Embryonic facial prominence (tissue), 1 donor: Measurements from ENCODE around the gene EYA3.

ENCODE experiments used
- DNase-seq: peaks from one replicate; pipeline ENCODE4 v3.0.0-alpha.2; 2016; ENCODE audit errors: extremely low spot score

Gene EYA3

DNA sequence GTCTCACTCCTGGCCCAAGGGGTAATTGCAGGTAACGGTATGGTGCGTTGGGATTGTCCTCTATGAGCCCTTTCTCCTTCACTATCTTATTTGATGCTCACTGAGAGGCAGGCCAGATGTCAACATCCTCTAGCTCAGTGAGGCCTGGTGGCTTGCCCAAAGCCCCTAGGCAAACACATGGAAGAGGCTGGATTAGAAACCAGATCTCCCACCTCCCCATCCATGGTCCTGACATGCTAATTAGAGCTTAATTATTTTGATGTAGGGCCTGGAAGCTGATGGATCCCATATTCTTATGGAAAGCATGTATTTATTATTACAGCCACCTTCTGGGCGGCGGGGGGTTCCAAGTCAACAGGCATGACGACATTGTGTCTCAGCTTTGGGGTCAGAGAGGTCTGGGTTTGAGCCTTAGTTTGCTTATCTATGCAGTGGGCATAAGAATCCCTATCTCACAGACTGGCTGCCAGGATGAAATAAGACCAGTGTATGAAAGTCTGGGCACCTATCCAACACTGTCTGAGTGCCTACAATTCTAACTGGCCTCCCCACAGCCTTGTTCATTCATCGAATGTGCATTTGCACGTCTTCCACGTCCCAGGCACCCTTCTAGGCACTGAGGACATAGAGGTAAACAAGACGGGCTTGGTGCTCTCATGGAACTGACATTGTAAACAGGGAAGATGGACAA, 147.4 kb downstream of the EYA3 start:
- DNase-seq: no peak

DNA sequence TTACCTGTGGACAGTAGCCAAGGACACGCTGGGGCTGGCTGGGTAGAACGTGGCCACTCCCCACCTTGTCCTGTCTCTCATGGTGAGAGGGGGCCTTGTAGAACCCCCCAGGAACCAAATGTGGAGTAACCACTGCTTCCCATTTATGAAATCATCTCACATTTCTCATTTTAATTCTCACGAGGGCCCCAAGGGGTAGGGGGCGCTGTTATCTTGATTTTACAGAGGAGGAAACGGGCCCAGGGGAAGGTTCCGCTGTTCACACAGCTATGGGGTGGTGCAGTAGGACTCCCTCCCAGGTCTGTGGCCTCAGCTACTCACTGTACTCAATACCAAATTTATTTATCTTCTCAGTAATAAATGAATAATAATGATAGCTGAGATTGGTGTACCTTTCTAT, 148.1 kb downstream of the EYA3 start:
- DNase-seq: no peak

DNA sequence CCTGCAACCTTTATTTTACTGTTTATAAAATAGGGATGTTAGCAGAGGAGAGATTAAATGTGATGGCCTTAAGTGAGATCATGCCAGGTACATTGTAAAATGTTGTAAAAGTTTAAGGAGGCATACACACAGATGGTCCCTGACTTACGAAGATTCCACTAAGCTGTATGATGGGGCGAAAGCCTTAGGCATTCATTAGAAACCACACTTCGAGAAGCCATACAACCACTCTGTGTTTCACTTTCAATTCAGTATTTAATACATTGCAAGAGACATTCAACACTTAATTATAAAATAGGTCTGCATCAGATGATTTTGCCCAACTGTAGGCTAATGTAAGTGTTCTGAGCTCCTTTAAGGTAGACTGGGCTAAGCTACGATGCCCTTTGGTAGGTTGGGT, 149.9 kb downstream of the EYA3 start:
- no peak for DNase-seq

DNA sequence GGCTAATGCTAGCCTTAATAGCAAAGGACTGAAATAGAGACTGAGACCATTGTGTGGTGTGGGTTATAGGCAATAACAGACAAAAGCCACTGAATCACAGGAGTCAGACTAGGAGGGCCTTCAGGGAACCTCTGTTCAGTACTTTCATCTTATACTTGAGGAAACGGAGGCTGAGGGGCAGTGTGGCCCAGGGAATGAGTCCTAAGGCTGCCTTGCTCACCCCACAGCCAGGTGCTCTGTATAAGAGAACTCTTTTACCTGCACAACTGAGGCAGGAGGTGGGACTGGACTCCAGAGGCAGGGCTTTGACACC, 150.9 kb downstream of the EYA3 start:
- DNase-seq: no peak

DNA sequence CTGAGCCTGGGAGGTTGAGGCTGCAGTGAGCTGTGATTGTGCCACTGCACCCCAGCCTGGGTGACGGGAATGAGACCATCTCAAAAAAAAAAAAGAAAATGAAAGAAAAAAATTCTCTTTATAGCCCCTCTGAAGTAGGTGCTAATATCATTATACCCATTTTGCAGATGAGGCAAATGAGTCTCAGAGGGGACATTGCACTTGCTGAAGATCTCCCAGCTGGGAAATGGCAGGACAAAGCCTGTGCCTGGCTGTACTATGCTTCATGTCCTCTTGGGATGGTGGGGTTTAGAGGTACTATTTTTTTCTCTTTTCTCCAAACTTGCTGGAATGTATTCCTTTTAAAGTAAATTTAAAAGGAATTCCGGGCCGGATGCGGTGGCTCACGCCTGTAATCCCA, 152.0 kb downstream of the EYA3 start:
- no peak for DNase-seq

DNA sequence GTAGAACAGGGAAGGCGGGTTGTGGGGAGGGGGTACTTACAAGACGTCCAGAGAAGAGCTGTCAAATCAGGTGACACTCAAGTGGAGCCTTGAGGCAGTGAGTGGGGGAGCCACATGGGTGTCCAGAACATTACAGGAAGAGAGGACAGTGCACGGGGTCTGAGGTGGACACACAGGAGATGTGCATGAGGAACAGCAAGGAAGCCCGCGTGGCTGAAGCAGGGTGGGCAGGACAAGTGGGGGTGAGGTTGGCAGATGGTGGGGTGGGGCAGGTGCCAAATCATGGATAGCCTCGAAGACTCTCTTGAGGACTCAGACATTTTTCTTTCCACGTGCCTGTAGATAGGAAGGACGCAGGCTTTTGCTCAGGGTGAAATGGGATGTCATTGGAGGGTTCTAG, 152.7 kb downstream of the EYA3 start:
- no peak for DNase-seq

DNA sequence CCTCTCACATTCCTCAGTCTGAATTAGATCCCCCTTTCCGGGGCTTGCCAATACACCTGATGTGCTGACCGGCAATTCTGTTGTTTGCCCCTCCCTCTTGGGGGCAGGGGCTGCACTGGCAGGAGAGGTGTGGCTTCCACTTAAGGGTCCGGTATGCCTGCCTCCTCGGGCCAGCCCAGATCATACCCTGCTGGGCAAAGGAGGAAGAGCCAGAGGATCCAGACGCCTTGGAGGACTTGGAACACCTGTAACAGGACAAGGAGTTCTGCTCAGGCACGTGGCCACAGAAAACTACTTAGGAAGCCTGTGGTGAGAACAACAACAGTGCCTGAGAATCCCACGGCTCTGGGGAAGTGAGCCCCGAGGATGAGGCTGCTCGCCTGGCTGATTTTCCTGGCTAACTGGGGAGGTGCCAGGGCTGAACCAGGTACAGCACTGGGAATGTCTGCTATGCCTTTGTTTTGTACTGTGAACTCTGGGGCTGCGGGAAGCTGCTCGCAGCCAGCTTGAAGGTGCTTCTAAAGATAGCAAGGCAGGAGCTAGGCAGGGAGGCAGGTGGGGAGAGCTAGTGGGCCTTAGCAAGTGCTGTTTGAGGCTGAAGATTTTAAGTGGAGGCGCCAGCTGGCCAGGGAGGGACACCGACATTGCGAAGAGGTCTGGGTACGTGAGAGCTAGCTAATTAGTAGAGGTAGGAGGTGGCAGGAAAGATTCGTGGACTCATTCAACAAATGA, 153.4 kb downstream of the EYA3 start, which contains the start of gene SMPDL3B:
Gene SMPDL3B (plus strand): TSS at position 183 of the 732 bp plus-strand sequence. CDS start 184 bp downstream, at position 367.
- no peak for DNase-seq

DNA sequence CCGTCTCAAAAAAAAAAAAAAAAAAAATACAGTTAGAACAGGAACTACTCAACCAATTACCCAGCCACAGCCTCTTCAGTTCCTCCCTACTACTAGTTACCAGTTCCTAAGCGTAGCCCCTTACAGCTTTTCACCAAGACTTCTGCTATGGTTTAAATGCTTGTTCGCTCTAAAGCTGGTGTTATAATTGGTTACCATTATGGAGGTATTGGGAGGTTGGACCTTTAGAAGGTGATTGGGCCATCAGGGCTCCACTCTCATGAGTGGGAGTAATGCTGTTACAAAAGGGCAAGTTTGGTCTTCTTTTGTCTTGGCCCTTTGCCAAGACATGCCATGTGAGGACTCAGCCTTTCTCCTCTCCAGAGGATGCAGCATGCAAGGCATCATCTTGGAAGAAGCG, 156.7 kb downstream of the EYA3 start:
- no peak for DNase-seq

DNA sequence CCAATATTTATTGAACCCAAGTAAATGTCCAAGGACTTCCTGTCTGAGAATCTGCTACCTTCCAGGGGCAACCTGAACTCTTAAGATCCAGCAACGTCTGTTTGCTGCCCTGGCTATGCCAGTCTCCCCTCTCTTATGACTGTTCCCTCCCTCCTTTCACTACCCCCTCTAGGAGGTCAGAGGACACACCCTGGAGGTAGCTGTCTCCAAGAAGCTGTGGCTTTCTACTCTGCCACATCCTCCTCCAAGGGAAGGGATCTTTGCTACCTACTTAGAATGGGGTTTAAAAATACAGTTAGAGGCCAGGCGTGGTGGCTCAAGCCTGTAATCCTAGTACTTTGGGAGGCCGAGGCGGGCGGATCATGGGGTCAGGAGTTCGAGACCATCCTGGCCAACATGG, 157.2 kb downstream of the EYA3 start:
- DNase-seq: no peak

DNA sequence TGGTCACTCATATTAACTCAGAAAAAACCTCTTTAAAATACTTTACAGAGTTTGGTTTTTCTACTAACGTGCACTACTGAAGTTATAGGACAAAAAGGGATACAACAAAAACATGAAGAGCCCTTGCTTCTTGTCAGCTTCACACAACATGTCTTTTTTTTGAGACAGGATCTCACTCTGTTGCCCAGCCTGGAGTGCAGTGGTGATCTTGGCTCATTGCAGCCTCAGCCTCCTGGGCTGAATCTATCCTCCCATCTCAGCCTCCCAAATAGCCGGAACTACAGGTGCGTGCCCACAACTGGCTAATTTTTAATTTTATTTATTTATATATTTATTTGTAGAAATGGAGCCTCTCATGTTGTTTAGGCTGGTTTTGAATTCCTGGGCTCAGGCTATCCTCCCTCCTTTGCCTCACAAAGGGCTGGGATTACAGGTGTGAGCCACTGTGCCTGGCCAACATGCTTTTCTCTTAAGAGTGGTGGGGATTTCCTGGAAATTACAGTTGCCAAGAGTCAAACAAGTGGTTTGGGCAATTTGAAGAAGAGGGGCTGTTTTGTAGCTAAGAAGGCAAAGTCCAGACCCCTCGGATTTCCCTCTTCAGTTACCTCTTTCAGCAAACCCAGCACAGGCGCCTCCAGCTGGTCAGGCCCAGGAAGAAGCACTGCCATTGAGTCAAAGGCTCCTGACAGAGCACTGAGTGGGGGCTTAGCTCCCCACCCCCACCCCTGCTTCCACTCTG, 160.0 kb downstream of the EYA3 start:
- no peak for DNase-seq

DNA sequence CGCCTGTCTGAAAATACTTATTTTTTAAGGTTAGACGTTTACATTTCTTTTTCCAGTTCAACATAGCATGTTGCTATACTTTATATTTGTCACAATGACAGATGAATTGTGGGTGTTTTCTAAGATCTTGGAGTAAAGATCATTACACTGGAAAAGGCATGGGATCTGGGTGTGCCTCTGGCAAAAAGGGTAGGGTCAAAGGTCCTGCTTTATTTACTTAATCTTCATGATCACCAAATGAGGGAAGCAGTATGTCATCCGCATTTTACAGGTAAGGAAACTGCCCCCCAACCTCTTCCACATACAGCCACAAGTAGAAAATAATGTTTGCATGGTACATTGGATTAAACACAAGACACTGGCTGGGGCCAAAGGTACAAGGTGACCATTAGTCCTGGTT, 166.1 kb downstream of the EYA3 start:
- DNase-seq: no peak
